Measurements from ENCODE around the gene GOLIM4.

GRCh38 chr3:168138421-168138820 is 42.7 kb upstream of the GOLIM4 start:
- TF ChIP-seq, protein P1, sequence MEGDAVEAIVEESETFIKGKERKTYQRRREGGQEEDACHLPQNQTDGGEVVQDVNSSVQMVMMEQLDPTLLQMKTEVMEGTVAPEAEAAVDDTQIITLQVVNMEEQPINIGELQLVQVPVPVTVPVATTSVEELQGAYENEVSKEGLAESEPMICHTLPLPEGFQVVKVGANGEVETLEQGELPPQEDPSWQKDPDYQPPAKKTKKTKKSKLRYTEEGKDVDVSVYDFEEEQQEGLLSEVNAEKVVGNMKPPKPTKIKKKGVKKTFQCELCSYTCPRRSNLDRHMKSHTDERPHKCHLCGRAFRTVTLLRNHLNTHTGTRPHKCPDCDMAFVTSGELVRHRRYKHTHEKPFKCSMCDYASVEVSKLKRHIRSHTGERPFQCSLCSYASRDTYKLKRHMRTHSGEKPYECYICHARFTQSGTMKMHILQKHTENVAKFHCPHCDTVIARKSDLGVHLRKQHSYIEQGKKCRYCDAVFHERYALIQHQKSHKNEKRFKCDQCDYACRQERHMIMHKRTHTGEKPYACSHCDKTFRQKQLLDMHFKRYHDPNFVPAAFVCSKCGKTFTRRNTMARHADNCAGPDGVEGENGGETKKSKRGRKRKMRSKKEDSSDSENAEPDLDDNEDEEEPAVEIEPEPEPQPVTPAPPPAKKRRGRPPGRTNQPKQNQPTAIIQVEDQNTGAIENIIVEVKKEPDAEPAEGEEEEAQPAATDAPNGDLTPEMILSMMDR (conservative IDR thresholded peaks at IDR 0.05 in 1 of 2, IDR thresholded peaks at IDR 0.05 in 1 of 2; ENCODE audit: extremely low read depth in 1 of 2, insufficient read depth in 1 of 2, low read depth in 1 of 2, low read length in 2 of 2), result no peak
- no peak for TF ChIP-seq EZH2 (IDR thresholded peaks at IDR 0.05; ENCODE audit: borderline replicate concordance, low read length)
